ENCODE measurements around the gene RAB40B. TPM values are rescaled to one million over a fixed set of nuclear protein-coding genes. Genes with fewer than 3 reads are reported as not detected.

The RAB40B gene
- total RNA-seq, 1 donor from 2014 or later: 6.7 TPM

- DNase-seq (ENCODE audit: extremely low read depth, low read depth, low spot score): no peak
Observed at GRCh38 chr17:82716203-82717010, 17.9 kb upstream of the RAB40B start, which contains the start of gene FN3KRP. Gene FN3KRP, plus strand, starts transcription at chr17:82716706. Its CDS starts 50 bp downstream, at chr17:82716756.

GRCh38 chr17:82713071-82713723 is 14.7 kb upstream of the RAB40B start:
- DNase-seq (ENCODE audit: extremely low read depth, low read depth, low spot score): no peak

GRCh38 chr17:82710499-82711232 is 12.2 kb upstream of the RAB40B start:
- no peak for DNase-seq (ENCODE audit: extremely low read depth, low read depth, low spot score)

DNA sequence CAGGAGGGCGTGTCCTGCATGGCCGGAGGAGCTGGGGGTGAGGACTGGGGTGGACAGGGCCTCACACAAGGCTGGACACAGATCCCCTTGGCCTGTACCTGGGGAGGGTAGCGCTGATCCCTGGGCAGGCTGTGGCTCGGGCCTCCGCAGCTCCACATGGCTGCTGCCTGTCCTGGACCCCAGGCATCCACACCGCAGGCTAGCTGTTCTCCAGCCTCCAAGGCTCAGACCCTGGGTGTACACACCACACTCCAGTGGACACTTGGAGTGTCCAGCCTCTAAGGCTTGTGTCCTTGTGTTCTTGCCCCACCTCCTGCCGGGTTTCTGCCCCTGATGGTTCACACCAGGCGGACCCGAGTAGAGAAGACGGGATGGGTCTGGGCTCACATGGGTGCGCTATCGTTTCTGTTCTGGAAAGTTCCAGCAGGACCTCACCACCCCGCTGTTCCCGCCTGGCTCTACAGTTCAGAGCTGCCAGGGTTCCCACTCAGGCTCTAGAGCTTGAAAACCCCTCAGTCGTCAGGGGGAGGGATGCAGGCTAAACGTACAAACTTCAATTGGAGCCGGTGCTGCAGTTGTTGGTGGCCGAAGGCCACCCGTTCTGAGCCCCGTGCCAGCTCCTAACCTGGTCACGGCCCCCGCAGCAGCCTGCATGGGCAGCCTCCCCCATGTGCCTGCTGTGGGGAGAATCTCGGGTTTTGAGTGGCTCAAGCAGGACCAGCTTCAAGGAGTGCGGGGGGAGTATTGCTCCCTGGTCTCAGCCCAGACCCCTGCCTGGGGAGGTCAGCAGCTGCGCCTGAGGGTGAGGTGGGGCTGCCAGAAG is 11.4 kb upstream of the RAB40B start:
- DNase-seq (ENCODE audit: extremely low read depth, low read depth, low spot score): no peak

DNA sequence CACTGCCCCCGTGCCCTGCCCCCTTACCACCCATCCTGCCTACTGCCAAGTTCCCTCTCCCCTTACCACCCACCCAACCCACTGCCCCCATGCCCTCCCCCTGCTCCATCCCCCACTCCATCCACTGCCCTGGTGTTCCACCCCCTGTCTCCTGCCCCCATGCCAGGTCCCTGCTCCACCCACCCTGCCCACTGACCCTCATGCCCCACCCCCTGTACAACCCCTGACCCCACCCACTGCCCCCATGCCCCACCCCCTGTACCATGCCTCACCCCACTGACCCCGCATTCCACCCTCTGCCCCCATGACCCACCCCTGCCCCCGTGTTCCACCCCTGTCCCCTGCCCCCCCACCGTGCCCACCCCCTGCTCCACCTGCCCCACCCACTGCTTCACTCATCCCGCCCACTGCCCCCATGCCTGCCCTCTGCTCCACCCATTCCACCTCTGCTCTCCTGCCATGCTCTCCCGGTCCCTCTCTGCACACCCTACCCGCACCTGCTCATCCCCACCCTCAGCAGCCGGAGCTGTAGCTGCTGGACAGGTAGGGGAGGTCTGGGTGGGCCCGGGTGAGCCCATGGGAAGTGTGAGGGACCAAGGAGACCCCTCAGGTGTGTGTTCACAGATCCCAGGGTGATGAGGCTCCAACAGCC is 10.7 kb upstream of the RAB40B start:
- no peak for DNase-seq (ENCODE audit: extremely low read depth, low read depth, low spot score)

DNA sequence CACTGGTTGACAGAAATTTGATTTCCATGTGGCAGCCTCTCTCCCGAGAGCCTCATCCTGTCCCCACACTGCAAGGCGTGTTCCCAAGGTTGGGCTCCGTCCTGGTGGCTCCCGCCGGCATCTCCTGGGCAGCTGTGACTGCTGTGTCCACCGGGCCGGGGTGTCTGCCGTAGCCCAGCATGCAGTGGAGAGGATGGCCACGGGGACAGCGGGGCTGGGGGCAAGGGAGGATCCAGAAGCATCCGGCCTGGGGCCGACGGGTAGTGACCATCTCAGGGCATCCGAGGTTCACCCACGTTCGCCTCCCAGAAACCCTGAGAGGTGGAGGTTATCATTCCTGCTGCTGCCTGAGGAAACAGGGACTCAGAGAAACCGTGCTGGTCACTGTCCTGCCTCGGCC is 7.3 kb upstream of the RAB40B start:
- DNase-seq (ENCODE audit: extremely low read depth, low read depth, low spot score): no peak

- DNase-seq (ENCODE audit: extremely low read depth, low read depth, low spot score): no peak
Observed at GRCh38 chr17:82704886-82705285, 6.4 kb upstream of the RAB40B start.

- DNase-seq (ENCODE audit: extremely low read depth, low read depth, low spot score): no peak
Observed at GRCh38 chr17:82703935-82704865, 5.7 kb upstream of the RAB40B start.

GRCh38 chr17:82703036-82703745 is 4.7 kb upstream of the RAB40B start:
- DNase-seq (ENCODE audit: extremely low read depth, low read depth, low spot score): no peak

DNA sequence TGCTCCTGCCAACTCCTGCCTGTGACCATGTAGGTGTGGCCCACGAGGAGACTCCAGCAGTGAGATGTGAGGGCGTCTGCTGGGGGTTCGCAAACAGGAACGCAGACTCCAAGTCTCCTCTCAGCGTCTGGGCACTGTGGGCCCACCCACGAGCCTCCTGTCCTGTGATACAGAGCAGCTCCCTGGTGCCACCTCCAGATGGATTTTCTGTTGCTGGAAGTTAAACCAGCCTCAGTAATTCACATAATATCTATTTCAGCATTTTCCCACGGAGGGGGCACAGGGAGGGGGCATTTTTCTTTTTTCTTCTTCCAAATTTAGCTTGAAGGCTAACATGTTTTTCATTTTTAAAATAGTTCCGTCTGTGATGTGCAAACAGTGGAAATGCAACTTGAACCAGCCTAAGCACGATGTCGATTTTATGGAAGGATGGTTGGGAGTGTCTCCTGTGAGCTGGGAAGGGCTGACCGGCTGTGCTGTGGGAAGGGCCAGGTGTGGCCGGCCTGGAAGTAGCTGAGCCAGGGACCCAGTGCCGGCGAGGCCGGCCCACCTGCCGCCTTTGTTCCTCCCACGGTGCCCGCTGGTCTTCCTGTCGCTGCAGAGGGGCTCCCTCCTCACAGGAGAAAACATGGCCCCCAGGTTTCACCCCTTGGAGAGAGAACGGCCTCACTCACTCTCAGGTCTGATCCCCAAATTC is 3.9 kb upstream of the RAB40B start:
- no peak for DNase-seq (ENCODE audit: extremely low read depth, low read depth, low spot score)

DNA sequence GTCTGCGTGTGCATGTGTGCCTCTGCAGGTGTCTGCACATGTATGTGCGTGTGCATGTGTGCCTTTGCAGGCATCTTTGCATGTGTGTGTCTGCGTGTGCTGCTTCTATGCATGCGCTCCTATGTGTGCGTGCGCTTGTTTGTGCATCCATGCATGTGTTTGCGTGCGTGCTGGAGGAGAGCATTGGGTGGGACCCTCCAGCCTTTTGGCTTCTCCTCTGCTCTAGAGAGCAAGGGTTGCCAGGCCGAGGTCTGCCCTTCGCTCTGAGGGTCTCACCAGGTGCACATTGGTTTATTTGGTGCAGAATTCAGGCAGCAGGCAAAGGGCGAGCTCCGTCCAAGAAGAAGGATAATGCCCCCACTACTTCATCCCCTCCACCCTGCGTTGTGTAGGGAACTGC is 1.1 kb upstream of the RAB40B start:
- DNase-seq (ENCODE audit: extremely low read depth, low read depth, low spot score): no peak

DNA sequence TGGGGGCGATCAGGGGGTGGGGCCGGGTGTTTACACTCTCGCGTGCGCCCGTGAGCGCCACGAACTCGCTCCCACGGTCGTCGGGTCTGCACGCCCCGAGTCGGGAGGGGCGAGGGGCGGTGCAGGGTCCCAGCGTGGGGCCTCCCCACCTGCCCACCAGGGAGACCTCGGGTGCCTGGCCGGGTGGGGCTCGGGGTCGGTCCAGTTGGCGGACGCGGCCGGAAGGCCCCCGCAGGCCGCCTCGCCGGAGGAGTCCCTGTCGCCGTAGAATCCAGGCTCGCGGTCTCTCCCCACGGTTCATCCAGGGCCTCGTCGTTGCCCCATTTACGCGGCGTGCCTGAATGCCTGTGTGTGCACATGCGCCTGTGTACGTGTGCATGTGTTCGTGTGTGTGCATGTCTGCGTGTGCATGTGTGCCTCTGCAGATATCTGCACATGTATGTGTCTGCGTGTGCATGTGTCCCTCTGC is 510 bp upstream of the RAB40B start:
- DNase-seq (ENCODE audit: extremely low read depth, low read depth, low spot score): no peak

DNA sequence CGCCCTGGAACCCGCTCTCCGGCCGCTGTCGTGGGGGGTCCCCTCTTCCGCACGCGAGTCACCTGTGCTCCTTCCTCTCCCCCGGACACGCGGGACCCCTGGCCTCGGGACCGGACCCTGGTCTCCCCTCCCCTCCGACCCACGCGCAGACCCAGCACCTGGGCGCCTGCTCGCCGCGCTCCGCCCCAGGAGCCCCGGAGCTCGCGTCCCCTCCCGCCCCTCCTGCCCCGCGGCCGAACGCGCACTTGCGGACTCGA is 762 bp downstream of the RAB40B start:
- no peak for DNase-seq (ENCODE audit: extremely low read depth, low read depth, low spot score)

DNA sequence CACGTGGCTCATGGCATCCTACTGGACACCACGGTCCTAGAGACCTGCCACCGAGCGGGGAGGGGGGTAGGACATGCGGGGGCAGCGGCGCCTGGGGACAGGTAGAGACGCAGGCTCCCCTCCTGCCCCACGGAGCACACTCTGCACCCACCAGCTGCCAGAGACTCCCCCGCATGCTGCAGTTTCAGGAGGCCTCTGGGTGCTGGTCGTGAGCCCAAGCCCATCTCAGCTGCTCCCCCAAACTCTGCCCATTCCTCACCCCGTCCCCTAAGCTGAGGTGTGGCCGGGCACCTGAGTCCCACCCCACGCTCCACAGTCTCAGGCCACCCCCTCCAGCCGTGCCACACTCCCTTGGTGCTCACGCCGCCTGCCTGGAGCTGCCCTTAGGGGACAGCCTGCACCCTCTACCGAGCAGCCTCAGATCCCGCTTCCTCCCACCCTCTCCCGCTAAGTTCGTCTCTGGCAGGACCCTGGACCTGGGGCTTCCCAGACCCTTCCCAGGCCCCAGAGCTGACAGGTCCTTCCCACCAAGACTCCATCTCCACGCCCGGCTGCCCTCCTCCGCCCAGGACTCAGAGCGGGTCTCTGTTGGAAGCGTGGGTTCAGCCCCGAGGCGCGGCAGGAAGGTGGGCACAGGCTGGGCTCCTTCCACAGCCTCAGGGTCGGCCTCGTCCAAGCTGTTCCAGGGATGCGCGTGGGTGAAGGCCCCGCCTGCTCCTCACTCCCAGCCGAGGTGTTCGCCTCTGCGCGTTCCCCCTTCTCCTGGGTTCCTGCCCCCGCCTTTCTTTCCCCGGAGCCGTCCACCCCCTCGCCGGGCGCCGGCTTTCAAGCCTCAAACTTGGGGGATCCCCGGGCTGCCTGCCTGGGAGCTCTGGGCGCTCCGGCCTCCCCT is 1.3 kb downstream of the RAB40B start:
- no peak for DNase-seq (ENCODE audit: extremely low read depth, low read depth, low spot score)

- DNase-seq (ENCODE audit: extremely low read depth, low read depth, low spot score): no peak
Observed at GRCh38 chr17:82696259-82696658, 2.2 kb downstream of the RAB40B start.

- no peak for DNase-seq (ENCODE audit: extremely low read depth, low read depth, low spot score)
Observed at GRCh38 chr17:82694647-82695046, 3.9 kb downstream of the RAB40B start.
